Endothelial cell of umbilical vein (primary cell): ENCODE results near the gene RPL18A. TPM values are rescaled to one million over a fixed set of nuclear protein-coding genes. Genes with fewer than 3 reads are reported as not detected.

Experiments
- BruUV-seq: library from RNA; stranded (reverse); fragments of 400-500 nt; replicated peaks from 2 replicates; lab custom pipeline; 2021; lab: Mats Ljungman, UMichigan
- CTCF ChIA-PET: fragments of 300-600, 350-600 bp; sonication (Branson Sonifier 250); formaldehyde crosslinking; loops from one replicate; lab custom pipeline; 2021; ENCODE audit warnings: antibody characterized with exemption, inconsistent platforms; lab: Charles Lee
- POLR2A ChIA-PET: fragments of 300-600, 350-600 bp; sonication (Branson Sonifier 250); formaldehyde crosslinking; loops from one replicate; lab custom pipeline; 2021; ENCODE audit warnings: antibody characterized with exemption, inconsistent platforms; lab: Charles Lee
- DNase-seq: peaks from one replicate; pipeline ENCODE4 v3.0.0-alpha.2; 2011; ENCODE audit warnings: low read depth, low spot score
- FAIRE-seq: peaks from 2 replicates; lab custom pipeline; 2011; peaks lifted over from hg19 to GRCh38; lab: Jason Lieb, UNC
- H2AFZ ChIP-seq: 2 replicates; pipeline ENCODE4 v1.6.0; 2012; ENCODE audit warnings: low read depth, low read length, control low read depth, inconsistent platforms
- H3K27ac ChIP-seq: 2 replicates; pipeline ENCODE4 v1.5.1; 2011; ENCODE audit warnings: low read depth, mild to moderate bottlenecking, control low read depth, low read length, moderate library complexity; ENCODE audit not compliant: insufficient read depth
- H3K27me3 ChIP-seq, 2 experiments: 2 replicates each; pipeline versions ENCODE4 v1.6.0 to v1.6.1; 2011; ENCODE audit warnings: low read length in 2 of 2, mixed read lengths in 1 of 2; ENCODE audit not compliant: control insufficient read depth in 2 of 2, insufficient read depth in 2 of 2
- H3K36me3 ChIP-seq, 2 experiments: 2 replicates in 1 of 2; 3 replicates in 1 of 2; pipeline ENCODE4 v1.5.1; 2011; ENCODE audit warnings: low read length in 2 of 2, mild to moderate bottlenecking in 1 of 2, moderate library complexity in 1 of 2; ENCODE audit not compliant: control insufficient read depth in 2 of 2, insufficient read depth in 2 of 2; ENCODE audit errors: extremely low read depth in 1 of 2
- H3K4me1 ChIP-seq: 3 replicates; pipeline ENCODE4 v1.5.1; 2011; ENCODE audit warnings: mild to moderate bottlenecking, low read length; ENCODE audit not compliant: control insufficient read depth, insufficient read depth; ENCODE audit errors: extremely low read depth
- H3K4me2 ChIP-seq: 2 replicates; pipeline ENCODE4 v1.6.1; 2011; ENCODE audit warnings: low read length, control low read depth, mixed read lengths; ENCODE audit not compliant: insufficient read depth
- H3K4me3 ChIP-seq, 3 experiments: fragments of 200-600 bp in 1 of 3; sonication (generic), shearing (Covaris generic) in 1 of 3; replicated peaks in 1 of 3; 2 replicates each; pipeline ENCODE4 v1.5.1; 2011 to 2016; ENCODE audit warnings: control low read depth in 3 of 3, low read length in 3 of 3, mild to moderate bottlenecking in 2 of 3, inconsistent platforms in 1 of 3, low read depth in 1 of 3, moderate library complexity in 1 of 3; ENCODE audit not compliant: insufficient read depth in 1 of 3
- H3K79me2 ChIP-seq: 2 replicates; pipeline ENCODE4 v1.6.0; 2012; ENCODE audit warnings: low read length, inconsistent platforms; ENCODE audit not compliant: control insufficient read depth, insufficient read depth
- H3K9ac ChIP-seq: replicated peaks from 2 replicates; pipeline ENCODE3; 2011; ENCODE audit warnings: low read length, control low read depth; ENCODE audit not compliant: insufficient read depth; ENCODE audit errors: extremely low read depth
- H3K9me1 ChIP-seq: replicated peaks from 3 replicates; pipeline ENCODE4 v1.6.0; 2011; ENCODE audit warnings: mild to moderate bottlenecking, low read length; ENCODE audit not compliant: control insufficient read depth, insufficient read depth; ENCODE audit errors: extremely low read depth
- H3K9me3 ChIP-seq: replicated peaks from 2 replicates; pipeline ENCODE4 v1.5.1; 2012; ENCODE audit warnings: low read length, inconsistent platforms; ENCODE audit not compliant: control insufficient read depth, insufficient read depth
- H4K20me1 ChIP-seq: replicated peaks from 2 replicates; pipeline ENCODE3; 2011; ENCODE audit warnings: mild to moderate bottlenecking, low read length; ENCODE audit not compliant: control insufficient read depth, insufficient read depth; ENCODE audit errors: extremely low read depth
- EZH2 ChIP-seq: IDR thresholded peaks from 2 replicates; pipeline ENCODE4 v1.6.1; 2012; ENCODE audit warnings: borderline replicate concordance, low read depth, mild to moderate bottlenecking, moderate library complexity, low read length, inconsistent platforms; ENCODE audit not compliant: severe bottlenecking
- FOS ChIP-seq: IDR thresholded peaks from 2 replicates; pipeline ENCODE4 v1.6.1; 2011; ENCODE audit warnings: mild to moderate bottlenecking, low read length, moderate library complexity, borderline replicate concordance; ENCODE audit not compliant: insufficient read depth
- GATA2 ChIP-seq: IDR thresholded peaks from 2 replicates; pipeline ENCODE4 v1.7.0; 2011; ENCODE audit warnings: low read depth, mild to moderate bottlenecking, moderate library complexity, mixed read lengths, low read length; ENCODE audit not compliant: insufficient read length, insufficient read depth
- JUN ChIP-seq: IDR thresholded peaks from 2 replicates; pipeline ENCODE4 v1.6.1; 2011; ENCODE audit warnings: borderline replicate concordance, low read depth; ENCODE audit not compliant: insufficient read length, insufficient read depth
- MYC ChIP-seq: IDR thresholded peaks from one replicate; pipeline ENCODE4 v1.6.1; 2011; ENCODE audit warnings: mild to moderate bottlenecking, low read depth, low read length
- POLR2A ChIP-seq: IDR thresholded peaks from 2 replicates; pipeline ENCODE4 v1.6.1; 2012; ENCODE audit warnings: low read depth, mild to moderate bottlenecking, control low read depth, low read length
- POLR2AphosphoS5 ChIP-seq: IDR thresholded peaks from 2 replicates; pipeline ENCODE4 v1.6.1; 2012; ENCODE audit warnings: low read depth, mild to moderate bottlenecking, control low read depth, low read length, moderate library complexity; ENCODE audit not compliant: insufficient read depth
- dilution Hi-C: fragments of 300-500 bp; cut with MboI; formaldehyde crosslinking; loops from one replicate; pipeline ENCODE4 v1.15.0; 2019; ENCODE audit warnings: low sequenced_read_pairs; ENCODE audit not compliant: extremely low pct_ligation_motif_present
- intact Hi-C: fragments of 100-400 bp; cut with micrococcal nuclease; formaldehyde crosslinking; loops from one replicate; pipeline ENCODE4 v1.10.0; 2022
- polyA plus RNA-seq, 4 experiments: library from polyadenylated mRNA; depleted of rRNA in 3 of 4; stranded (reverse) in 3 of 4; unstranded in 1 of 4; fragments of >200 nt; gene quantifications; 2 replicates each; pipeline versions ENCODE4 v1.2.1 to v1.2.3, GENCODE V29; 2011 to 2012; ENCODE audit warnings: missing spikeins in 1 of 4
- total RNA-seq: library from RNA; stranded (reverse); gene quantifications from 2 replicates; pipeline ENCODE4 v1.2.3, GENCODE V29; 2021
- TF ChIP-seq, protein P1 (sequence below): IDR thresholded peaks from 2 replicates; pipeline ENCODE4 v1.6.1; 2011; ENCODE audit not compliant: insufficient read depth, insufficient read length
- TF ChIP-seq, protein P2 (sequence below), 2 donors: IDR thresholded peaks; 1 replicate in 1 of 2; 2 replicates in 1 of 2; pipeline ENCODE4 v1.5.1; 2011; ENCODE audit warnings: low read length in 2 of 2, mild to moderate bottlenecking in 2 of 2, moderate library complexity in 2 of 2, control low read depth in 1 of 2, inconsistent platforms in 1 of 2, low read depth in 1 of 2; ENCODE audit not compliant: insufficient read depth in 1 of 2; ENCODE audit errors: extremely low read depth in 1 of 2

RPL18A gene
- total and polyA plus RNA-seq, 2 donors (not counting 3 experiments of a cell fraction or from before 2014, with no cell fraction given), result 1,970 to 2,869 TPM

DNA sequence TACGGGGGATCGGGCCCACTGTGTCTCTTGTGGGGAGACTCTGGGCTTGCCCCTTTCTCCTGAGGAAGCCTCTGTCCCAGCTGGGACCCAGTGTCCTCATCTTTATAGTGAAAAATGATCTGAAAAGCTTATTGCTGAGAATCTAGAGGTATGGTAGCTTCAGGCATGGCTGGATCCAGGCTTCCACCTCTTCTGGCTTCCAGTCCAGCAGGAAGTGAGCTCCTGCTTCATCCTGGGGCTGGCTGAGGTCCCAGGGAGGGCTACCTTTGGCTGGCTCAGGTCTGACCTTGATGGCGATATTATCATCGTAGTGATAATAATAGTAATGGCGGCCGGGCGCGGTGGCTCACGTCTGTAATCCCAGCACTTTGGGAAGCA is 15.0 kb downstream of the RPL18A start:
- Histone ChIP-seq H3K4me3 (no peak overlapping the region), H3K9me3 (no peaks in the 10 kb centered on the region), H2AFZ (no peak overlapping the region), H3K9ac (no peak overlapping the region), H3K4me1 (no peaks in the 10 kb centered on the region), H3K4me2 (no peak overlapping the region), H3K9me1 (no peaks in the 10 kb centered on the region), H4K20me1 (no peaks in the 10 kb centered on the region), H3K27ac (no peak overlapping the region), H3K79me2 (no peaks in the 10 kb centered on the region), H3K36me3 (no peaks in the 10 kb centered on the region), H3K27me3 (peaks cover 27 to 39% of the 10 kb centered on the region in 2 experiments)
- CTCF ChIA-PET, result no interaction called here
- FAIRE-seq (no peak), DNase-seq (no peak)
- dilution Hi-C loops, result no loop called here
- POLR2A ChIA-PET, result no interaction called here
- intact Hi-C loops, result no loop called here
- TF ChIP-seq POLR2A, result no peak
- no peak for TF ChIP-seq GATA2
- TF ChIP-seq MYC, result no peak
- no peak for TF ChIP-seq EZH2
- no peak for TF ChIP-seq POLR2AphosphoS5
- TF ChIP-seq, protein P1, sequence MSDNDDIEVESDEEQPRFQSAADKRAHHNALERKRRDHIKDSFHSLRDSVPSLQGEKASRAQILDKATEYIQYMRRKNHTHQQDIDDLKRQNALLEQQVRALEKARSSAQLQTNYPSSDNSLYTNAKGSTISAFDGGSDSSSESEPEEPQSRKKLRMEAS, result no peak
- TF ChIP-seq JUN, result no peak
- TF ChIP-seq, protein P2, sequence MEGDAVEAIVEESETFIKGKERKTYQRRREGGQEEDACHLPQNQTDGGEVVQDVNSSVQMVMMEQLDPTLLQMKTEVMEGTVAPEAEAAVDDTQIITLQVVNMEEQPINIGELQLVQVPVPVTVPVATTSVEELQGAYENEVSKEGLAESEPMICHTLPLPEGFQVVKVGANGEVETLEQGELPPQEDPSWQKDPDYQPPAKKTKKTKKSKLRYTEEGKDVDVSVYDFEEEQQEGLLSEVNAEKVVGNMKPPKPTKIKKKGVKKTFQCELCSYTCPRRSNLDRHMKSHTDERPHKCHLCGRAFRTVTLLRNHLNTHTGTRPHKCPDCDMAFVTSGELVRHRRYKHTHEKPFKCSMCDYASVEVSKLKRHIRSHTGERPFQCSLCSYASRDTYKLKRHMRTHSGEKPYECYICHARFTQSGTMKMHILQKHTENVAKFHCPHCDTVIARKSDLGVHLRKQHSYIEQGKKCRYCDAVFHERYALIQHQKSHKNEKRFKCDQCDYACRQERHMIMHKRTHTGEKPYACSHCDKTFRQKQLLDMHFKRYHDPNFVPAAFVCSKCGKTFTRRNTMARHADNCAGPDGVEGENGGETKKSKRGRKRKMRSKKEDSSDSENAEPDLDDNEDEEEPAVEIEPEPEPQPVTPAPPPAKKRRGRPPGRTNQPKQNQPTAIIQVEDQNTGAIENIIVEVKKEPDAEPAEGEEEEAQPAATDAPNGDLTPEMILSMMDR (IDR thresholded peaks at IDR 0.05; ENCODE audit: extremely low read depth in 1 of 2, insufficient read depth in 1 of 2, low read depth in 1 of 2, low read length in 2 of 2), result no peak
- no peak for TF ChIP-seq FOS
- BruUV-seq, result no TSS peak
